Measurements from ENCODE around the gene BMPR1B. TPM values are rescaled to one million over a fixed set of nuclear protein-coding genes. Genes with fewer than 3 reads are reported as not detected.
"Not testable (repeated sequence)": the region's sequence is repeated elsewhere in the genome, so short reads cannot be mapped to it uniquely, and the experiment has no call there.

BMPR1B gene
- polyA plus RNA-seq, 3 donors = 0.18 to 0.48 (median 0.34) TPM

- 40 to 61% (median 45%) methylated on average over 4 of the region's 4 CpGs for whole genome bisulfite sequencing, 3 donors
These were observed 61.8 kb downstream of the BMPR1B start for GRCh38 chr4:94819371-94820168.

GRCh38 chr4:94826206-94826605 is 68.5 kb downstream of the BMPR1B start:
- H3K27ac ChIP-seq (ENCODE audit: low read depth, low read length) = no peak overlapping the region
- WGBS, 3 donors = 44 to 60% (median 51%) methylated on average over 5 of the region's 5 CpGs

More at GRCh38 chr4:94819371-94820168, 61.8 kb downstream of the BMPR1B start:
- H3K27ac ChIP-seq (ENCODE audit: low read depth, low read length) = no peak overlapping the region

- no peak overlapping the region for H3K27ac ChIP-seq (ENCODE audit: low read depth, low read length)
- 60 to 83% (median 73%) methylated on average over 5 of the region's 5 CpGs for WGBS, 3 donors
These were observed 69.8 kb downstream of the BMPR1B start for GRCh38 chr4:94827481-94828110.

GRCh38 chr4:94828882-94829281 is 71.1 kb downstream of the BMPR1B start:
- H3K27ac ChIP-seq (ENCODE audit: low read depth, low read length) = no peak overlapping the region
- 84 to 90% (median 85%) methylated on average over 1 of the region's 1 CpG for WGBS, 3 donors

GRCh38 chr4:94831607-94832006 is 73.9 kb downstream of the BMPR1B start:
- 66 to 89% (median 71%) methylated on average over 2 of the region's 2 CpGs for WGBS, 3 donors
- no peak overlapping the region for H3K27ac ChIP-seq (ENCODE audit: low read depth, low read length)

GRCh38 chr4:94832329-94832728 is 74.6 kb downstream of the BMPR1B start:
- 92 to 97% (median 94%) methylated on average over 5 of the region's 5 CpGs for WGBS, 3 donors
- not testable (repeated sequence) for H3K27ac ChIP-seq (ENCODE audit: low read depth, low read length)

- no peak overlapping the region for H3K27ac ChIP-seq (ENCODE audit: low read depth, low read length)
- 65 to 80% (median 68%) methylated on average over 1 of the region's 1 CpG for WGBS, 3 donors
These were observed 75.6 kb downstream of the BMPR1B start for GRCh38 chr4:94833394-94833793.

GRCh38 chr4:94834501-94834900 is 76.7 kb downstream of the BMPR1B start:
- no peak overlapping the region for H3K27ac ChIP-seq (ENCODE audit: low read depth, low read length)
- 82 to 90% (median 89%) methylated on average over 1 of the region's 1 CpG for WGBS, 3 donors

- 86 to 91% (median 88%) methylated on average over 23 to 28 of the region's 29 CpGs for WGBS, 3 donors
These were observed 83.6 kb downstream of the BMPR1B start for GRCh38 chr4:94841166-94841863.

GRCh38 chr4:94841864-94842221 is 84.1 kb downstream of the BMPR1B start:
- H3K27ac ChIP-seq (ENCODE audit: low read depth, low read length) = no peak overlapping the region
- 28 to 81% (median 50%) methylated on average over 3 of the region's 3 CpGs for WGBS, 3 donors

More at GRCh38 chr4:94841166-94841863, 83.6 kb downstream of the BMPR1B start:
- not testable (repeated sequence) for H3K27ac ChIP-seq (ENCODE audit: low read depth, low read length)

GRCh38 chr4:94843216-94843615 is 85.5 kb downstream of the BMPR1B start:
- H3K27ac ChIP-seq (ENCODE audit: low read depth, low read length) = no peak overlapping the region

GRCh38 chr4:94848326-94848725 is 90.6 kb downstream of the BMPR1B start:
- H3K27ac ChIP-seq (ENCODE audit: low read depth, low read length) = no peak overlapping the region
- WGBS, 3 donors = 80 to 82% (median 80%) methylated on average over 3 of the region's 3 CpGs

- H3K27ac ChIP-seq (ENCODE audit: low read depth, low read length) = no peak overlapping the region
- WGBS, 3 donors = 96 to 100% (median 100%) methylated on average over 2 of the region's 2 CpGs
These were observed 92.1 kb downstream of the BMPR1B start for GRCh38 chr4:94849901-94850300.

GRCh38 chr4:94852616-94853015 is 94.9 kb downstream of the BMPR1B start:
- no peak overlapping the region for H3K27ac ChIP-seq (ENCODE audit: low read depth, low read length)
- WGBS, 3 donors = 38 to 76% (median 47%) methylated on average over 1 of the region's 1 CpG

GRCh38 chr4:94856030-94856429 is 98.3 kb downstream of the BMPR1B start:
- no peak overlapping the region for H3K27ac ChIP-seq (ENCODE audit: low read depth, low read length)
- 80 to 82% (median 81%) methylated on average over 3 of the region's 3 CpGs for WGBS, 3 donors

- whole genome bisulfite sequencing, 3 donors = 39 to 63% (median 52%) methylated on average over 2 of the region's 2 CpGs
These were observed 112.4 kb downstream of the BMPR1B start for GRCh38 chr4:94870146-94870545.

GRCh38 chr4:94871644-94872305 is 114.0 kb downstream of the BMPR1B start:
- no peak overlapping the region for H3K27ac ChIP-seq (ENCODE audit: low read depth, low read length)
- WGBS, 3 donors = 73 to 91% (median 88%) methylated on average over 4 of the region's 4 CpGs

More at GRCh38 chr4:94870146-94870545, 112.4 kb downstream of the BMPR1B start:
- no peak overlapping the region for H3K27ac ChIP-seq (ENCODE audit: low read depth, low read length)

- no peak overlapping the region for H3K27ac ChIP-seq (ENCODE audit: low read depth, low read length)
These were observed 120.2 kb downstream of the BMPR1B start for GRCh38 chr4:94877973-94878372.

GRCh38 chr4:94880956-94881355 is 123.2 kb downstream of the BMPR1B start:
- H3K27ac ChIP-seq (ENCODE audit: low read depth, low read length) = no peak overlapping the region
- WGBS, 3 donors = 90 to 93% (median 91%) methylated on average over 3 of the region's 3 CpGs

More at GRCh38 chr4:94877973-94878372, 120.2 kb downstream of the BMPR1B start:
- WGBS, 3 donors = 82 to 90% (median 83%) methylated on average over 2 of the region's 2 CpGs

Measured in adipose tissue (tissue), 3 donors.